ENCODE measurements around the gene CES4A. TPM values are rescaled to one million over a fixed set of nuclear protein-coding genes. Genes with fewer than 3 reads are reported as not detected.
A peak's percentile ranks its signal among the peaks of the same experiment; 100 is the strongest.

Gene CES4A
- total RNA-seq, 2 experiments from 2014 or later: 8.1 to 11.7 TPM

- DNase-seq (no peak), ATAC-seq (no peak)
- Mint-ChIP-seq H3K9me3 (ENCODE audit: low read depth) (no peaks in the 10 kb centered on the region), H3K27me3 (no peaks in the 10 kb centered on the region), H3K4me1 (peaks cover 56% of the 10 kb centered on the region), H3K27ac (peak overlapping the region; percentile 97), H3K36me3 (peaks cover 35% of the 10 kb centered on the region), H3K4me3 (peak overlapping the region; percentile 77)
- CTCF ChIA-PET: interaction anchor here (0.7 to 2.7 kb wide), 5 partner anchors 16 to 101 kb away, joined by 3 to 14 read pairs (median 9); partner anchors contain the start of gene CES3
Measured at GRCh38 chr16:67054901-67055300, 66.5 kb downstream of the CES4A start.

GRCh38 chr16:67055712-67056487 is 67.5 kb downstream of the CES4A start:
- peak; percentile 73 for ATAC-seq
- Mint-ChIP-seq H3K36me3 (peaks cover 44% of the 10 kb centered on the region), H3K9me3 (ENCODE audit: low read depth) (no peaks in the 10 kb centered on the region), H3K4me1 (peaks cover 61% of the 10 kb centered on the region), H3K4me3 (peak overlapping the region; percentile 48), H3K27me3 (no peaks in the 10 kb centered on the region), H3K27ac (peak overlapping the region; percentile 82)
- CTCF ChIA-PET: interaction anchor here (0.6 to 2.7 kb wide), 5 partner anchors 12 to 174 kb away, joined by 3 to 10 read pairs (median 3); no protein-coding TSS in a partner anchor
- peak; percentile 49 for DNase-seq

Other genes starting within 250 kb of the CES4A start
- gene DYNC1LI2, start 237.0 kb upstream of the CES4A start, total RNA-seq: 10 to 100 TPM; 71.6 to 81.0 TPM
- under 1 TPM in 1 of 2 experiments, not detected in 1; 0.47 TPM for gene TERB1, start 187.0 kb upstream of the CES4A start, total RNA-seq
- gene NAE1, start 157.6 kb upstream of the CES4A start, total RNA-seq: 10 to 100 TPM; 81.1 to 88.5 TPM
- not detected for gene CA7, start 144.2 kb upstream of the CES4A start, total RNA-seq
- gene PDP2, start 108.1 kb upstream of the CES4A start, total RNA-seq: 10 to 100 TPM; 29.2 to 33.3 TPM
- not detected for gene CDH16, start 69.7 kb upstream of the CES4A start, total RNA-seq
- 1 to 10 TPM in 1 of 2 experiments, under 1 TPM in 1; 0.55 to 2.5 TPM for gene RRAD, start 63.1 kb upstream of the CES4A start, total RNA-seq
- gene CIAO2B, start 54.2 kb upstream of the CES4A start, total RNA-seq: 100 to 1,000 TPM; 124 to 131 TPM
- gene CES2, start 53.1 kb upstream of the CES4A start, total RNA-seq: 10 to 100 TPM; 34.1 to 35.5 TPM
- gene CES3, start 27.3 kb upstream of the CES4A start, total RNA-seq: 1 to 10 TPM; 2.3 to 4.5 TPM
- 100 to 1,000 TPM; 180 to 196 TPM for gene CBFB, start 40.6 kb downstream of the CES4A start, total RNA-seq
- 10 to 100 TPM; 14.2 to 15.2 TPM for gene PHAF1, start 121.4 kb downstream of the CES4A start, total RNA-seq
- gene B3GNT9, start 162.4 kb downstream of the CES4A start, total RNA-seq: 1 to 10 TPM; 5.6 to 7.9 TPM
- gene TRADD, start 171.3 kb downstream of the CES4A start, total RNA-seq: 10 to 100 TPM; 36.4 to 52.6 TPM
- 10 to 100 TPM; 15.7 to 24.5 TPM for gene FBXL8, start 171.4 kb downstream of the CES4A start, total RNA-seq
- gene HSF4, start 176.2 kb downstream of the CES4A start, total RNA-seq: 10 to 100 TPM; 15.0 to 43.7 TPM
- gene NOL3, start 181.9 kb downstream of the CES4A start, total RNA-seq: 10 to 100 TPM in 1 of 2 experiments, 1 to 10 TPM in 1; 3.3 to 10.3 TPM
- 10 to 100 TPM; 38.6 to 56.0 TPM for gene MATCAP1, start 195.4 kb downstream of the CES4A start, total RNA-seq
- gene EXOC3L1, start 201.5 kb downstream of the CES4A start, total RNA-seq: not detected
- 100 to 1,000 TPM; 147 to 148 TPM for gene E2F4, start 203.6 kb downstream of the CES4A start, total RNA-seq
- gene ELMO3, start 210.5 kb downstream of the CES4A start, total RNA-seq: 1 to 10 TPM; 6.2 to 9.8 TPM
- 10 to 100 TPM; 32.3 to 39.7 TPM for gene TMEM208, start 238.5 kb downstream of the CES4A start, total RNA-seq